ENCODE measurements around the gene THAP11.
"Not testable (repeated sequence)": the region's sequence is repeated elsewhere in the genome, so short reads cannot be mapped to it uniquely, and the experiment has no call there.

Gene THAP11

DNA sequence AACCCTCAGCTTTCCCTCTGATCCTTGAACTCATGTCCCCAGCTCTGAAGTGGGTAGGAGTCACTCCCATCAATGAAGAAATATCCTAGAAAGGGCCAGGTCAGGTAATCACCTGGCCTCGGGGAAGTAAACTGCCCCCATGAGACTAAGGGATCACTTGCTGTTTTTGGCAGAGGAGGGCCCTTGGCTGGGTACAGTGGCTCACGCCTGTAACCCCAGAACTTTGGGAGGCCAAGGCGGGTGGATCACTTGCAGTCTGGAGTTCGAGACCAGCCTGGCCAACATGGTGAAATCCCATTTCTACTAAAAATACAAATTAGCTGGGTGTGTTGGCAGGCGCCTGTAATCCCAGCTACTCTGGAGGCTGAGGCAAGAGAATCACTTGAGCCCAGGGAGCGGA lies 21.9 kb downstream of the THAP11 start:
- not testable (repeated sequence) for DNase-seq

DNA sequence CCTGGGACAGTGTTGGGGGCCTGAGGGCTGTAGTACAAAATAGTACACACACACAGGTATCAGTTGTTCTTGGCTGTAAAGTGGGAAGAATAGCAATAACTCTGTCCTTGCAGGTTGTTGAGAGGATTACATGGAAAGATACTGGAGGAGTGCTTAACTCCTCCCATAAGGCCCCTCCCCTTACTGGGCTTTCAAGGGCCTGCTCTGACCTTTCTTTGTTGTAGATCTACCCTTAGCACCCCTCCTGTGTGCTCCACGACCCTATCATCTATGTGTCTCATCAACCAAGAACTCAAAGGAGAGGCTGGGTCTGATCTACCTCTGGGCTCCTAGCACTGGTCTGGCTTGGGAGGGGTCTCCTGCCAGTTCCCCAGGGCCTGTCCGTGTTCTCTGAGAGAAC lies 22.5 kb downstream of the THAP11 start:
- no peak for DNase-seq

DNA sequence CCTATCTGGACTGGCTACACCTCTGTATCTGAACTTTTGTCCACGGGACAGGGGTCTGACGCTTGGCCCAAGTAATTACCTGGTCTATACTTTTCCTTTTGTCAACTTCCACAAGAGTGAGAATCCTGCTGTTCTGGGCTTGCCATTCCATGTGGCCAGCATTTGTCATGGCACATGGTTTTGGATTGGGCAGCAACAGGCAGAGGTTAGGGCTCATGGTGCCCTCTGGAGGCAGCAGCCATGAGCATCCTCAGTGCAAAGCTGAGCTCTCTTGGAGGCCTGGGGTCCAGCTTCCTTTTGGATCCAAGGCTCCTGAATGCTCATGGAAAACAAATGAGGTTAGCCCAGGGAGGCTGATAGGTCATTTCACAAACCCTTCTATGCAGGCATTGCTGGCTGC lies 23.2 kb downstream of the THAP11 start:
- DNase-seq = no peak

DNA sequence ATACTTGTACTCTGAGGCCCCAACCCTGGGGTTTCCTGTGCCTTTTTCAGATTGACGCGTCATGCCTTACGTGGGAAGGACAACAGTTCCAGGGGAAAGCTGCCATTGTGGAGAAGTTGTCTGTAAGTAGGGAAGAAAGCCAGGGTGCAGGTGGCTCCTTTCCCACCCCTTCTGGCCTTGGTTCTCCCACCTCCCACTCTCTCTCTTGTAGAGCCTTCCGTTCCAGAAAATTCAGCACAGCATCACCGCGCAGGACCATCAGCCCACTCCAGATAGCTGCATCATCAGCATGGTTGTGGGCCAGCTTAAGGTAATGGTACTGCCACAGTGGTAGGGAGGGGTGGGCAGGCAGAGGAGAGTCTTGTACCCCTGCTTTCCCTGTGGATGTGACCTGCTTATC lies 26.2 kb downstream of the THAP11 start:
- DNase-seq = no peak

DNA sequence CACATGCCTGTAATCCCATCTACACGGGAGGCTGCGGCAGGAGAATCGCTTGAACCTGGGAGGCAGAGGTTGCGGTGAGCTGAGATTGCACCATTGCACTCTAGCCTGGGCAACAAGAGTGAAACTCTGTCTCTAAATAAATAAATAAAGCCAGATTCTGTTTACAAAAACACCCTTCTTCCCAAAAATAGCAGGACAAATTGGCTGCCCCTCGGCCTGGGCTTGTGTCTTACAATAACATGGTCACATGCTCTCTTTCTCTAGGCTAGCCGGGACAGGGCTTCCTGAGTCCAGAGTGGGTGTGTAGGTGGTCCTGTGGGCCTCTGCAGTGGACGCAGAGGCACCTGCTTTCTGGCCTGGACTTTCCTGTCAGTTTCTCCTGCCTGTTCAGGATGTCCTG lies 27.5 kb downstream of the THAP11 start:
- no peak for DNase-seq

DNA sequence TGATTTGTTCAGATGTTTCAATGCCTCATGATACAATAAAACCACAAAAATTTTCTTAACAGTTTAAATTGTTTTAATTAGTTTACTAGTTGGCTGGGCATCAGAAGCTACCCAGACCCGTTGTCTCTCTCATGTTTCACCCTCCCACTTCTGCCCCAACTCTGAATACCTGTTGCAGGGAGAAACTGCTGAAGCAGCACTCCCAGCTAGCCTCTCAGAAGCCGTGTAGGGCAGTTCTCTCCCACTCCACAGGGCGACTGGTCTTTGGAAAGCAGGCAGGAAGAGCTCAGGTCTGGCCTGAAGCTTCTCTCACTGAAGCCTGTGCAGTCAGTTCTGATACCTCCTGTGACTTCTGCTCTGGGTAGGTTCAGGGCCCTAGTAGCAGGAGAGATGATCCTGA lies 29.1 kb downstream of the THAP11 start:
- DNase-seq = no peak

DNA sequence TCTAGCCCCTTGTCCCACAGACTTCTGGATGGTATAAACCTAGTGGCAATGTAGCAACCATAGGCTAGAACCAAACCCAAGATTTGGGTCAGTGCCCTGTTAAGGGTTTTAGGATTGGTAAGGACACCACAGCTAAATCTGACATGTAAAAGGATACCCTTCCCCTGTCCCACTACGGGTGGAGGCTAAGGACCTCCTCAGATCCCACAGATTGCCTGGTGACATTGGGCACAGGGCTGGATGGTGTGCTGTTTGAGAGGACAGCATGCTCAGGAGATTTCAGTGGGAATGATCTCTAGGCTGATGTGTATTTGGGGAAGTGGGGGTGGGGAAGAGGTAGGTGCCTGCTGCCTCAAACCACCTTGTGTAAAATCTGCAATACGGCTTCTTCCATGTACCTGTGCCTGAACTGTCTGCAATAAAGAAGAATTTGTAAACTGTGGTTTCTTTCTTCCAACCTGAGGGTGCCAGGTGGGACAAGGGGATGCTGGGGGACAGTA lies 30.1 kb downstream of the THAP11 start:
- DNase-seq = no peak

DNA sequence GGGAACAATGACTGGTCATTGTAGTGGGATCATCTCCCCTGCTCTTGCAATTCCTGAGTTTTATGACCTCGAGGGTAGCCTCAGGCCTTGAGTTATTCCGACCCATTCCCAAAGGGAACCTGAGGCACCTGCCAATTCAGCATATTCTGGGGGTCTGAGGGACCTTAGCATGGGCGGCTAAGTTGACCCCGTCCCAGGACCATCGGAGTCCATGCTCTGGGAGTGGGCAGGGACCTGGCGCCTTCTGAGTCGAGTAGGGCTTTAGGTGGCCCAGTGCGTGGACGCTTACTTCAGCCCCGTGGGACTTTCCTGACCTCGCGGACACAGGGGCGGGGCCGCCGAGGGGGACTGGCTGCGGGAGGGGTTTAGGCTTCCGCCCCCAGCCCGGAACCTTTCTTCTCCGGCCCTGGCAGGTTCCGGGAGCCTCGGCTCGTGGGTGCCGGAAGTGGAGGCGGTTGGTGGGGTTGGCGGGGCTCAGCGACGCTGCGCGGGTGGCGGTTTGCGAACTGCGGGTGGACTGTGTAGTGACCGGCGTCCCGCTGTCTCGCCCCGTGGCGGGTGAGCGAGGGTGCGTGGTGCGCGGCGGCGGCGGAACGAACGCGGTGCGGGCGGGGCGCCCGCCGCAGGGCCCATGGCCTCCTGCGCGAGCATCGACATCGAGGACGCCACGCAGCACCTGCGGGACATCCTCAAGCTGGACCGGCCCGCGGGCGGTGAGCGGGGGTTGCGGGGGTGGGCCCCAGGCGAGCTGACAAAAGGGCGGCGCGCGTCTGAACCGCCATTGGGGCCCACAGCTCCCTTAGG lies 30.7 kb downstream of the THAP11 start, which contains the start of gene EDC4:
Gene EDC4 (plus strand): TSS at position 422 of the 804 bp plus-strand sequence. CDS start 210 bp downstream, at position 632.
- peak; percentile 42 to 83 (median 74) for DNase-seq

DNA sequence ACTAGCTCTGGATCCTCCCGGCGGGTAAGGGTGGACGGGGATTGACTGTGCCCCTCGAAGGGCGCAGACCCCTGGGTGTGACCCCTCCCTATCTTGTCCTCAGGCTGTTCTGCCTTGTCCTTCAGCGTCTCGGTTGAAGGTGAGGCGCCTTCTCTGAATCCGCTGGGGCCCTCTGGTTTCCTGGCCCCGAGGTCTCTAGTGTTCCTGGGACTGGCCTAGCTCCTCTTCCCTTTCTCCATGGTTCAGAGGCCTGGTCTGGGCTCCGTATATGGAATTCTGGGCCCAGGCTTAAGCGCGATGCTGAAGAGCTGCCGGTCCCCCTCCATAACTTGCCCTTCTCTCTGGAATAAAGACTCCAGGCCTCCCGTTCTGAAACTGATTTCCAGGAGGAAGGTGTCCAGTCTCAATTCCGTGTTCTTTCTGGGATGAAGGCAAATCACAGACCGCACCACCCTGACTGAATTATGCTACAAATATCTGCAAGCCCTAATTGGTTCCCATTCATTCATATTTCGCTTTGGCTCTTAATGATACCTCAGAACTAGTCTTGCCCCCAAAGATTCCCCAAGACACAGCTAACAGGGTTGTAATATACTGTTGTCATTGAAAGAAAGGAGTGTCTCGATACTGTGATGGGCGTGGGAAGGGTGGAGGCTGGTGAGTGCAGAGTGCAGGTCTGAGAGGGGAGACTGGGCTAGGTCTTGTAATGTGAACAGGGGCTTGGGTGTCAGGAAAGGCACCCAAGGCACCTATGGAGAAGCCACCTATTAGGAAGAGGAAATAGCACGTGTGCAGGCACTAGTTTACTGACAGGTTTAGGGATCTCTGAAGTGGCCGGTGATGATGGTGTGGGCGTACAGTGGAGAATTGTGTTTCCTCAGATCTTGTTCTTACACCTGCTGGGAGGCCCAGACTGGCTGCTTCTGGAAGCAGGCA lies 31.6 kb downstream of the THAP11 start:
- no peak for DNase-seq

DNA sequence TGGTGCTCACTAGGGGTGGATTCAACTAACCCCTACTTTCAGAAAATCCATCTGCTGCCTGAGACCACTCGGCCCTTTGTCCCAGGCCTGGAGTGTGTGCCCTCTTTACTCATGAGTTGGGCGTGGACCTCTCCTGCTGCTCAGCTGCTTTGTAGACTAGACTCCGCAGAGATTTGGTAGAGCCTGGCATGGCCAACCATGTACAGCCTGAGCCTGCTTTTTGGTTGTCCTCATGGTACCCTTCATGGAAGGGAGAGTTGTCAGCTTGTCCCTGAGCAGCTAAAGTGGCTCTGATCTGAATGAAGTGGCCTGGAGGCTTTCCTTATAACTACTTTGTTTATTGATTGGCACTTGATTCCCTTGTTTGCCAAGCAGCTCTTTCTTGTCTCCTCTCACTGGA lies 32.3 kb downstream of the THAP11 start:
- no peak for DNase-seq

DNA sequence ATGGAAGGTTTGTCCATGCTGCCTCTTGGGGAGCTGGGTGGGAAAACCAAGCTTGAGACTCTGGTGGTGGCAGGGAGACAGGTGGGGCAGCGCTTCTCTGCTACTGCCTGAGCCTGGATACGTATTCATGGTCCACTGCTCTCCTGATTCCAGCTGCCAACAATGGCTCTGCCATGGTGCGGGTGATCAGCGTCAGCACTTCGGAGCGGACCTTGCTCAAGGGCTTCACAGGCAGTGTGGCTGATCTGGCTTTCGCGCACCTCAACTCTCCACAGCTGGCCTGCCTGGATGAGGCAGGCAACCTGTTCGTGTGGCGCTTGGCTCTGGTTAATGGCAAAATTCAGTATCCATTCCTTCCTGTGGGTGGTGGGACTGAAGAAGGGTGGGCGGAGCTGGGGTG lies 34.9 kb downstream of the THAP11 start:
- DNase-seq = no peak

DNA sequence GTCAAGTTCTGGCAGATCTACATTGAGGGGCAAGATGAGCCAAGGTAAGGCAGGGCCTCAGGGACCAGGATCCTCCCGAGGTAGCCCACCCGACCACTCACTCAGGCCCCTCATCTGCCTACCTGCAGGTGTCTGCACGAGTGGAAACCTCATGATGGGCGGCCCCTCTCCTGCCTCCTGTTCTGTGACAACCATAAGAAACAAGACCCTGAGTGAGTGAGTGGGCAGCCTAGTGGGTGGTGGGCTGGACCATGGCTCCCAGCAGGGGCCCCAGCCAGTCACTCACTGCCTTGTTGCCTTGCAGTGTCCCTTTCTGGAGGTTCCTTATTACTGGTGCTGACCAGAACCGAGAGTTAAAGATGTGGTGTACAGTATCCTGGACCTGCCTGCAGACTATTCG lies 36.1 kb downstream of the THAP11 start:
- no peak for DNase-seq

DNA sequence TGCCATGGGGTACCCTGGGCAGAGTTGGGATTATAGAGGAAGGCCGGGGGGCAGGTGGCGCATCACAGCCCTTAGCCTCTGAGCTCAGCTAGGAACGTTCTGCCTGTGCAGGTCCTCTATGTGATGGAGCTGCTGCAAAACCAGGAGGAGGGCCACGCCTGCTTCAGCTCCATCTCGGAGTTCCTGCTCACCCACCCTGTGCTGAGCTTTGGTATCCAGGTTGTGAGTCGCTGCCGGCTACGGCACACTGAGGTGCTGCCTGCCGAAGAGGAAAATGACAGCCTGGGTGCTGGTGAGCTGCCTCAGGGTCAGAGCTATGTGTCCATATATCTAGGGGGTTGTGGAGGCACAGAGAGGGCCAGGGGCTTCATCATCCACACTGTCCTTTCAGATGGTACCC lies 36.7 kb downstream of the THAP11 start:
- no peak for DNase-seq

DNA sequence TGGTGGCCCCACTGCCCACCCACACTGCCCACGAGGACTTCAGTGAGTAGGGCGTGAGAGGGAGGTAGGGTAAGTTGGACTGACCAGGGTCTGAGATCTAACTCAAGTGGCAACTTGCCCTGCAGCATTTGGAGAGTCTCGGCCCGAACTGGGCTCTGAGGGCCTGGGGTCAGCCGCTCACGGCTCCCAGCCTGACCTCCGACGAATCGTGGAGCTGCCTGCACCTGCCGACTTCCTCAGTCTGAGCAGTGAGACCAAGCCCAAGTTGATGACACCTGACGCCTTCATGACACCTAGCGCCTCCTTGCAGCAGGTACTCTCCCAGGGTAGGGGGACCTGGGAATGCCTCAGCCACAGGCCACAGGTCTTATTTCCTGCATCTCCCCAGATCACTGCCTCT lies 37.3 kb downstream of the THAP11 start:
- DNase-seq = no peak

DNA sequence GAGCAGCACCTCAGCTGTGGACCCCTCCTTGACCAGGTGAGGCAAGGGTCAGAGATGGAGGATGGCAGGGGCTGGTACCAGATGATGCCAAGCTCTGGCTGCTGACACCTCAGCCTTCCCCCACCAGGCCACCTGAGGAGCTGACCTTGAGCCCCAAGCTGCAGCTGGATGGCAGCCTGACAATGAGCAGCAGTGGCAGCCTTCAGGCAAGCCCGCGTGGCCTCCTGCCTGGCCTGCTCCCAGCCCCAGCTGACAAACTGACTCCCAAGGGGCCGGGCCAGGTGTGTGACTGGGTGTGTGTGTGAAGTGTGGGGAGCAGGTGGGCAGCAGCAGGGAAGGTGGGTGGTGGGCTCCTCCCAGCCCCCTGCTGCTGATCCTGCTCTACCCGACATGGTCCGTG lies 37.8 kb downstream of the THAP11 start:
- DNase-seq = no peak

DNA sequence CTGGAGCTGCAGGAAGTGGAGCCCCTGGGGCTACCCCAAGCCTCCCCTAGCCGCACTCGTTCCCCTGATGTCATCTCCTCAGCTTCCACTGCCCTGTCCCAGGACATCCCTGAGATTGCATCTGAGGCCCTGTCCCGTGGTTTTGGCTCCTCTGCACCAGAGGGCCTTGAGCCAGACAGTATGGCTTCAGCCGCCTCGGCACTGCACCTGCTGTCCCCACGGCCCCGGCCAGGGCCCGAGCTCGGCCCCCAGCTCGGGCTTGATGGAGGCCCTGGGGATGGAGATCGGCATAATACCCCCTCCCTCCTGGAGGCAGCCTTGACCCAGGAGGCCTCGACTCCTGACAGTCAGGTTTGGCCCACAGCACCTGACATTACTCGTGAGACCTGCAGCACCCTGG lies 38.5 kb downstream of the THAP11 start:
- no peak for DNase-seq

DNA sequence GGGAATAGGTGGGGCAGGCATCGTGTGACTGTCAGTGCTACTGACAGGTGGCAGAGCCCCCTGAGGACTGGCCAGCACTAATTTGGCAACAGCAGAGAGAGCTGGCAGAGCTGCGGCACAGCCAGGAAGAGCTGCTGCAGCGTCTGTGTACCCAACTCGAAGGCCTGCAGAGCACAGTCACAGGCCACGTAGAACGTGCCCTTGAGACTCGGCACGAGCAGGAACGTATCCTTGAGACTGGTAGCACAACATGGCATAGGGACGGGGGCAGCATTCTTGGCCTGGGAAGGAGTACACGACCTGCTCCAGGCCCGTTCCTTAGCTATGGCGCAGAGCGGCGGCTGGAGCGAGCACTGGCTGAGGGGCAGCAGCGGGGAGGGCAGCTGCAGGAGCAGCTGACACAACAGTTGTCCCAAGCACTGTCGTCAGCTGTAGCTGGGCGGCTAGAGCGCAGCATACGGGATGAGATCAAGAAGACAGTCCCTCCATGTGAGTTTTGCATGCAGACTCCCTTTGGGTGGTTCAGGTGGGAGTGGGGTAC lies 39.6 kb downstream of the THAP11 start:
- no peak for DNase-seq

DNA sequence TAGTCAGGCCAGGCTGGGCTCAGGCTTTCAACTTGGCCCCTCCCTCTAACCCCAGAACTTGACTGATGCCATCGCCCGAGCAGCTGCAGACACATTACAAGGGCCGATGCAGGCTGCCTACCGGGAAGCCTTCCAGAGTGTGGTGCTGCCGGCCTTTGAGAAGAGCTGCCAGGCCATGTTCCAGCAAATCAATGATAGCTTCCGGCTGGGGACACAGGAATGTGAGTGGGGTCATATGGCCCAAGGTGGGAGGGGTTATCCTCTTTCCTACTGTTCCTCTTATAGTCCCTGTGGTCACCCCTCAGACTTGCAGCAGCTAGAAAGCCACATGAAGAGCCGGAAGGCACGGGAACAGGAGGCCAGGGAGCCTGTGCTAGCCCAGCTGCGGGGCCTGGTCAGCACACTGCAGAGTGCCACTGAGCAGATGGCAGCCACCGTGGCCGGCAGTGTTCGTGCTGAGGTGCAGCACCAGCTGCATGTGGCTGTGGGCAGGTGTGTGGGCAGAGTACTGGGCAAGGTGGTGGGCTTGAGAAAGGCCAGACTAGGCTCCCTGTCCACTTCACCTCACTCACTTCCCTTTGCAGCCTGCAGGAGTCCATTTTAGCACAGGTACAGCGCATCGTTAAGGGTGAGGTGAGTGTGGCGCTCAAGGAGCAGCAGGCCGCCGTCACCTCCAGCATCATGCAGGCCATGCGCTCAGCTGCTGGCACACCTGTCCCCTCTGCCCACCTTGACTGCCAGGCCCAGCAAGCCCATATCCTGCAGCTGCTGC lies 40.4 kb downstream of the THAP11 start:
- DNase-seq = no peak

DNA sequence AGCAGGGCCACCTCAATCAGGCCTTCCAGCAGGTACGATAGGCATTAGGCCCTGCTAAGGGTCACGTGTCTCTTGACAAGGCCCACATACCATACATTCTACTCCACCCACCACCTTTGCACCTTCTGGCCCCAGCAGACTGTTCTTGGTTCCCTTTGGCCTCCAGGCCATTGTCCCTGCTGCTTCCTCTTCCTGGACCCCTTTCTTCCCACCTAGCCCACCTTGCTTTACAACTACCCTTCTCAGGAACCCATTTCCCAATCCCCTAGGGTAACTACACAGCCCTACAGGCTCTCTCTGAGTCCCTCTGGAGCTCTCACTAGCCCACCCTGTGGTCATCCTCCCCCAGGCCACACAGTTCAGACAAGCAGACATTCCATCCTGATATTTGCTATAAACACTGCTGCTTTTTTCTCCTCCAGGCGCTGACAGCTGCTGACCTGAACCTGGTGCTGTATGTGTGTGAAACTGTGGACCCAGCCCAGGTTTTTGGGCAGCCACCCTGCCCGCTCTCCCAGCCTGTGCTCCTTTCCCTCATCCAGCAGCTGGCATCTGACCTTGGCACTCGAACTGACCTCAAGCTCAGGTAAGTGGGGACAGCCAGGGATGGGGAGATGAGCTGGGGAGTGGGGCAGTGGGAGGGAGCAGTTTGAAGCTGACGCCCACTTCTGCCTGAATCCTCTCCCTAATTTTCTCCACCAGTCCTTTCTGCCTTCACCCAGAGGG lies 41.2 kb downstream of the THAP11 start:
- no peak for DNase-seq

DNA sequence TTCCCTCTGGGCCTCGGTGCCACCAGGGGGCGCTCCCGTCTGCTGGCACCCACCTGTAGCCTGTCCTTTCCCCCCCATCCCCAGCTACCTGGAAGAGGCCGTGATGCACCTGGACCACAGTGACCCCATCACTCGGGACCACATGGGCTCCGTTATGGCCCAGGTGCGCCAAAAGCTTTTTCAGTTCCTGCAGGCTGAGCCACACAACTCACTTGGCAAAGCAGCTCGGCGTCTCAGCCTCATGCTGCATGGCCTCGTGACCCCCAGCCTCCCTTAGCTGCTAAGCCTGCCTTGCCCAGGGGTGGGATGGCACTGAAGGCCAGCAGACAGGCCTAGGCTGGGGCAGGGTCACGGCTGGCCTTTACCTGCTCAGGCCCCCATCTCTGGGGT lies 41.7 kb downstream of the THAP11 start:
- peak; percentile 25 to 79 (median 65) for DNase-seq

DNA sequence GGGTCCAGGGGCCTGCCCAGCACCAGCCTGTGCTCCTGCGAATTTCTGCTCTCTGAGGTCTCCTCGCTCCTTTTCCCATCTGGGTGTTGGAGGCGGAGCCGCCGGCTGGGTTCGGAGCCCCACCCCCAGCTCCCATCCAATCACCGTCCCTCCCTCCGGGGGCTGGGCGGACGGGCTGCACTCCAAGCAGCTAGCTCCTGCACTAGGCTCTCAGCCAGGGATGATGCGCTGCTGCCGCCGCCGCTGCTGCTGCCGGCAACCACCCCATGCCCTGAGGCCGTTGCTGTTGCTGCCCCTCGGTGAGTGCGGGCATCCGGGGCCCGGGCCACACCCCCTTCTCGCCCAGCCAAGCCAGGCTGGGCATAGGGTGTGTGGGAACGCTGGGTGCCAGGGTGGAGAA lies 42.6 kb downstream of the THAP11 start, which contains the start of gene NRN1L:
Gene NRN1L (plus strand): TSS at position 202 of the 400 bp plus-strand sequence. CDS start 19 bp downstream, at position 221.
- no peak for DNase-seq

DNA sequence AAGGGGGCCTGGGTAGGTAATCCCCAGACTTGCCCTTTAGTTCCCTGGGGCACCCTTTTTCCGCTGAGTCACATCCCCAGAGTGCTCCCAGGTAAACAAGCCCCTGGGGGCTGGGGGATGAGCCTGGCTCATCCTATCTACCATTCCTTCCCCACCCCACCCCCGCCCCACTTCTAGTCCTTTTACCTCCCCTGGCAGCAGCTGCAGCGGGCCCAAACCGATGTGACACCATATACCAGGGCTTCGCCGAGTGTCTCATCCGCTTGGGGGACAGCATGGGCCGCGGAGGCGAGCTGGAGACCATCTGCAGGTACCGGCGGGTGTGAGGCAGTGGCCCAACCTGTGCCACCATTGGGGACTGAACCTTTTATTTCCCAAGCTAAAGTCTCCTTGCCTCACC lies 43.4 kb downstream of the THAP11 start:
- no peak for DNase-seq
